ENCODE measurements around the gene NCAPD2. TPM values are rescaled to one million over a fixed set of nuclear protein-coding genes. Genes with fewer than 3 reads are reported as not detected.

Gene NCAPD2
- total and polyA plus RNA-seq, 2 of the 4 experiments (the other 2 are of a cell fraction): 35.6 to 57.9 TPM

DNA sequence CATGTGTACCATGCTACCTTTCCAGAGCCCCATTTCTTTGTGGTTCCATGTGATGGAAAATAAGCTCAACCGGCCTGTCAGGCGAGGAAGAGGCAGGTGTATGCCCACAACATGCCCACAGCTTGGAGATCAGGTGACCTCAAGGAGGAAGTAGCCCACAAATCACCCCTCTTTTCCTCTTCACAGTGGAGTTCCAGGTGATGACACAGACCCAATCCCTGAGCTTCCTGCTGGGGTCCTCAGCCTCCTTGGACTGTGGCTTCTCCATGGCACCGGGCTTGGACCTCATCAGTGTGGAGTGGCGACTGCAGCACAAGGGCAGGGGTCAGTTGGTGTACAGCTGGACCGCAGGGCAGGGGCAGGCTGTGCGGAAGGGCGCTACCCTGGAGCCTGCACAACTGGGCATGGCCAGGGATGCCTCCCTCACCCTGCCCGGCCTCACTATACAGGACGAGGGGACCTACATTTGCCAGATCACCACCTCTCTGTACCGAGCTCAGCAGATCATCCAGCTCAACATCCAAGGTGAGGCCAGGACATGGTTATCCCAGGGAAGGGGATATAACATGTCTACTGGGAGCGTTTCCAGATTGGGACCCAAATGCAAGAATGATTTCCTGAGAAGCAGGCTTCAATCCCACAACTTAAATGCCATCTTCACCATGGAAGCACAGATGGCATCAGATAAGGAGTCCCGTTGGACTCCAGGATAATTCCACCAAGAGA is 36.5 kb upstream of the NCAPD2 start:
- no peak overlapping the region for H3K9ac ChIP-seq (ENCODE audit: low read depth, low read length)
- no peak overlapping the region for H4K5ac ChIP-seq (ENCODE audit: low read depth, low read length)
- no peak overlapping the region for H4K91ac ChIP-seq (ENCODE audit: insufficient read depth, low read depth, low read length)
- no peak overlapping the region for H2AK9ac ChIP-seq (replicated peaks; ENCODE audit: low read depth, low read length, poor library complexity)
- ATAC-seq (ENCODE audit: low read depth) (no peak), DNase-seq (no peak)
- no peak overlapping the region for H2BK5ac ChIP-seq (ENCODE audit: low read depth, low read length, poor library complexity, severe bottlenecking)
- no peak overlapping the region for H3K4me2 ChIP-seq (ENCODE audit: low read depth, low read length)
- no peak overlapping the region for H2BK20ac ChIP-seq (ENCODE audit: low read depth, low read length)
- H3K14ac ChIP-seq (replicated peaks; ENCODE audit: low read depth, low read length): no peak overlapping the region
- H3K18ac ChIP-seq (ENCODE audit: low read depth, low read length): no peak overlapping the region
- peaks cover 15% of the 10 kb centered on the region for H3K9me1 ChIP-seq (ENCODE audit: insufficient read depth, low read length)
- H3K27ac ChIP-seq (ENCODE audit: insufficient read depth, low read length): no peak overlapping the region
- in situ Hi-C loops (cut with MboI; ENCODE audit: low sequenced_read_pairs) (loop anchor here (25.0 kb wide), 1 partner anchor 270 kb away; no protein-coding TSS in a partner anchor), dilution Hi-C loops (cut with HindIII; ENCODE audit: low sequenced_read_pairs, unreplicated experiment) (no loop called here), intact Hi-C loops (cut with micrococcal nuclease) (no loop called here)
- no peak overlapping the region for H2BK120ac ChIP-seq (ENCODE audit: low read depth, low read length)
- H3K56ac ChIP-seq (ENCODE audit: extremely low read depth, insufficient read depth, low read length): no peak overlapping the region
- no peaks in the 10 kb centered on the region for H3K9me3 ChIP-seq (ENCODE audit: control insufficient read depth, insufficient read depth, low read length)
- no peak overlapping the region for H2AFZ ChIP-seq (replicated peaks; ENCODE audit: low read length, poor library complexity)
- H4K20me1 ChIP-seq (ENCODE audit: insufficient read depth, low read length): no peaks in the 10 kb centered on the region
- 92% methylated on average over 6 of the region's 12 CpGs; no CpG with 5 or more reads in 1 of the 2 experiments for WGBS, 2 experiments (ENCODE audit: extremely low coverage in 2 of 2, insufficient read length in 1 of 2)
- H2AK5ac ChIP-seq (ENCODE audit: low read depth, low read length): no peak overlapping the region
- H4K8ac ChIP-seq (ENCODE audit: low read depth in 2 of 2, low read length in 2 of 2): no peak overlapping the region
- no peak overlapping the region for H2BK15ac ChIP-seq (ENCODE audit: low read depth, low read length)
- no peak overlapping the region for H3K23ac ChIP-seq (ENCODE audit: low read depth, low read length)
- BruUV-seq (replicated peaks): no TSS peak
- peaks cover 5% of the 10 kb centered on the region for H3K4me1 ChIP-seq (ENCODE audit: control insufficient read depth, insufficient read depth, low read length)
- H3K4me3 ChIP-seq (ENCODE audit: insufficient read depth, low read depth, low read length): no peak overlapping the region
- H3K4ac ChIP-seq (ENCODE audit: low read depth, low read length): no peak overlapping the region
- H3K79me1 ChIP-seq (ENCODE audit: low read depth in 1 of 2, low read length in 2 of 2): peaks cover 4 to 11% of the 10 kb centered on the region in 2 experiments; a peak in 3 of 4 replicates
- no peaks in the 10 kb centered on the region for H3K27me3 ChIP-seq (ENCODE audit: control insufficient read depth, insufficient read depth, low read length)
- peaks cover 35% of the 10 kb centered on the region for H3K36me3 ChIP-seq (ENCODE audit: control insufficient read depth, insufficient read depth, low read length)
- POLR2A ChIA-PET (ENCODE audit: unreplicated experiment): interaction anchor here (0.6 kb wide), 1 partner anchor 77 kb away, joined by 5 read pairs; no protein-coding TSS in a partner anchor
- CTCF ChIA-PET: interaction anchor here (1.1 kb wide), 1 partner anchor 8 kb away, joined by 3 read pairs; no protein-coding TSS in a partner anchor
- TF ChIP-seq RAD21 (IDR thresholded peaks at IDR 0.05; ENCODE audit: low read length) (no peak), USF2 (IDR thresholded peaks at IDR 0.05; ENCODE audit: low read depth, low read length) (no peak), CHD1 (IDR thresholded peaks at IDR 0.05; ENCODE audit: low read depth, low read length) (no peak), POLR2A (IDR thresholded peaks at IDR 0.05; ENCODE audit: low read depth, low read length) (no peak), SMC3 (IDR thresholded peaks at IDR 0.05; ENCODE audit: low read depth, low read length) (no peak), RFX5 (IDR thresholded peaks at IDR 0.05; ENCODE audit: low read depth, low read length) (no peak), MXI1 (IDR thresholded peaks at IDR 0.05; ENCODE audit: borderline replicate concordance, low read depth, low read length) (no peak), CEBPB (IDR thresholded peaks at IDR 0.05; ENCODE audit: low read depth, low read length) (no peak), MAFK (IDR thresholded peaks at IDR 0.05; ENCODE audit: low read depth, low read length) (no peak), MAZ (IDR thresholded peaks at IDR 0.05; ENCODE audit: borderline replicate concordance, low read depth, low read length) (no peak), RCOR1 (IDR thresholded peaks at IDR 0.05; ENCODE audit: insufficient replicate concordance, low read length) (no peak), NFE2L2 (IDR thresholded peaks at IDR 0.05; ENCODE audit: low read depth, low read length) (no peak), FOS (IDR thresholded peaks at IDR 0.05; ENCODE audit: low read depth, low read length) (no peak), ELK1 (IDR thresholded peaks at IDR 0.05; ENCODE audit: borderline replicate concordance, low read depth, low read length) (no peak)
- TF ChIP-seq, protein P1, sequence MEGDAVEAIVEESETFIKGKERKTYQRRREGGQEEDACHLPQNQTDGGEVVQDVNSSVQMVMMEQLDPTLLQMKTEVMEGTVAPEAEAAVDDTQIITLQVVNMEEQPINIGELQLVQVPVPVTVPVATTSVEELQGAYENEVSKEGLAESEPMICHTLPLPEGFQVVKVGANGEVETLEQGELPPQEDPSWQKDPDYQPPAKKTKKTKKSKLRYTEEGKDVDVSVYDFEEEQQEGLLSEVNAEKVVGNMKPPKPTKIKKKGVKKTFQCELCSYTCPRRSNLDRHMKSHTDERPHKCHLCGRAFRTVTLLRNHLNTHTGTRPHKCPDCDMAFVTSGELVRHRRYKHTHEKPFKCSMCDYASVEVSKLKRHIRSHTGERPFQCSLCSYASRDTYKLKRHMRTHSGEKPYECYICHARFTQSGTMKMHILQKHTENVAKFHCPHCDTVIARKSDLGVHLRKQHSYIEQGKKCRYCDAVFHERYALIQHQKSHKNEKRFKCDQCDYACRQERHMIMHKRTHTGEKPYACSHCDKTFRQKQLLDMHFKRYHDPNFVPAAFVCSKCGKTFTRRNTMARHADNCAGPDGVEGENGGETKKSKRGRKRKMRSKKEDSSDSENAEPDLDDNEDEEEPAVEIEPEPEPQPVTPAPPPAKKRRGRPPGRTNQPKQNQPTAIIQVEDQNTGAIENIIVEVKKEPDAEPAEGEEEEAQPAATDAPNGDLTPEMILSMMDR (conservative IDR thresholded peaks at IDR 0.05; ENCODE audit: low read depth, low read length): no peak
